AG08396 (cell line): ENCODE data around the gene ZFP92.

Experiments
- DNase-seq: peaks from one replicate; pipeline ENCODE4 v3.0.0; 2012; ENCODE audit warnings: low spot score, mixed read lengths

The ZFP92 gene

DNA sequence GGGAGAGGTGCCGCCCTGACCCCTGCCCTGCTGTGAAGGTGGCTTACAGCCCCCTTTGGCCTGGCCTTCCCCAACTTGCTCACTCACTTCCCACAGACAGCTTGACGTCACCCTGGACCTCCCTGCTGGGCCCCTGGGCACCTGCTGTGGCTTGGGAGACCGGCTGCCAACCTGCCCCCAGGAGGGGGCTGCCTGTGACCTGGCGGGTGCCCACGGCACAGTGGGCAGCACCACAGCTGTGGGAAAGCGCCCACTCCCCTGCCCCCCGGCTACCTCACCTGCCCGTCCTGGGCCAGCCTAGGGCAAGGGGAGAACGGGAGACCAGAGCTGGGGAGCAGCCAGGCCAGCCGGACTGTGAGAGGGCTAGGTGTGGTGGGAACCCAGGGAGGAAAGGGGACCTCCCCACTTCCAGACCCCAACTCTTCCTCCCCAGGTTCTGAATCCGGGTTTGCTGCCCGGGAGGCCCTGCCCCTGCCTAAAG lies 2.4 kb upstream of the ZFP92 start:
- DNase-seq, result no peak

DNA sequence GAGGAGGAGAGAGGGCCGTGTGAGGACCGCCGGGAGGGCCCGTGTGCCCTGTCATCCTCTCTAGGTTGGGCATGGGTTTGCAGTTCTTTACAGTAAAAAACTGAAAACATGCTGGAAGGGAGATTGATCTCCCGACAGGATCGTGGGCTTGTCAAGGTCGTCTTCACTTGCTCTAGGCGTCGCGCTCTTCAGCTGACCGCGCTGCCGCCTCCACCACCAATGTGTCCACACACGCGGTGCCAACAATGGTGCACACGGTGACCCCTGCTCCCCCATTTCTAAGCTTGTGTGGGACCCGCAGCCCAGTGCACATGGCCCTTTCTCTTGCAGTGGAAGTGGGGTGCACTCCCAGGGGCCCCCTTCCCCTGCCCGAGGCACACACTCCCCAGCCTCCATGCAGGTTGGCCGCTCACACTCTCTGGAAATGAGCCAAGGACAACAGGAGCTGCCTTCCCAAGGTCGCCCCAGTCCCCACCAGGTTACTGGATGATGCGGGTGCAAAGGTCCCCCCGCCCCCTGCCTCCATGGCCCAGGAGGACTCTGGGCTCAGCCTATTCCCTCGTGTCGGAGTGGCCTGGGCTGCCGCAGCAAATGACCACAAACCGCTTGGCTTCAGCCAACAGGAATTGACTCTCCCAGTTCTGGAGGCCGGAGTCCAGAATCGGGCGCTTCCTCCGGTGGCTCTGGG lies 1.7 kb upstream of the ZFP92 start:
- DNase-seq, result no peak

DNA sequence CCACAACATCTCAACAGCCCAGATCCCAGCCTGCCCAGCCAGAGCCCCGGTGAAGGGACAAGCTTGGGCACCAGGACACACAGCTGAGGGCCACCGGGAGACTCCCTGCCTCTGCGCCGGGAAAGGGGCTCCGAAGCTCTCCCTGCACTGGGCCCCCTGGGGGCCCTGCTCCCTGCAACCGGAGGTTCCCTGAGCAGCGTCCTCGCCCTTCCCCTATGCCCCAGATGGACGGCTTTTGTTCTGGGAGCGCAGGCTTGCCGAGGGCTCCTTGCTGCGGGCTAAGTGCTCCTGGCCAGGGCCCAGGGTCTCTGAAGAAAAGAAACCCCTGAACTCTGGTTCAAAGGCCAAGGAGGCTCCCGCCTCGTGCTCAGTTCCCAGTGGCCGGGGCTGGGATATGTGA lies 899 bp upstream of the ZFP92 start:
- no peak for DNase-seq

- no peak for DNase-seq
Measured at GRCh38 chrX:153410888-153411254, 401 bp upstream of the ZFP92 start.

- no peak for DNase-seq
Measured at GRCh38 chrX:153411988-153412574, 809 bp downstream of the ZFP92 start.

DNA sequence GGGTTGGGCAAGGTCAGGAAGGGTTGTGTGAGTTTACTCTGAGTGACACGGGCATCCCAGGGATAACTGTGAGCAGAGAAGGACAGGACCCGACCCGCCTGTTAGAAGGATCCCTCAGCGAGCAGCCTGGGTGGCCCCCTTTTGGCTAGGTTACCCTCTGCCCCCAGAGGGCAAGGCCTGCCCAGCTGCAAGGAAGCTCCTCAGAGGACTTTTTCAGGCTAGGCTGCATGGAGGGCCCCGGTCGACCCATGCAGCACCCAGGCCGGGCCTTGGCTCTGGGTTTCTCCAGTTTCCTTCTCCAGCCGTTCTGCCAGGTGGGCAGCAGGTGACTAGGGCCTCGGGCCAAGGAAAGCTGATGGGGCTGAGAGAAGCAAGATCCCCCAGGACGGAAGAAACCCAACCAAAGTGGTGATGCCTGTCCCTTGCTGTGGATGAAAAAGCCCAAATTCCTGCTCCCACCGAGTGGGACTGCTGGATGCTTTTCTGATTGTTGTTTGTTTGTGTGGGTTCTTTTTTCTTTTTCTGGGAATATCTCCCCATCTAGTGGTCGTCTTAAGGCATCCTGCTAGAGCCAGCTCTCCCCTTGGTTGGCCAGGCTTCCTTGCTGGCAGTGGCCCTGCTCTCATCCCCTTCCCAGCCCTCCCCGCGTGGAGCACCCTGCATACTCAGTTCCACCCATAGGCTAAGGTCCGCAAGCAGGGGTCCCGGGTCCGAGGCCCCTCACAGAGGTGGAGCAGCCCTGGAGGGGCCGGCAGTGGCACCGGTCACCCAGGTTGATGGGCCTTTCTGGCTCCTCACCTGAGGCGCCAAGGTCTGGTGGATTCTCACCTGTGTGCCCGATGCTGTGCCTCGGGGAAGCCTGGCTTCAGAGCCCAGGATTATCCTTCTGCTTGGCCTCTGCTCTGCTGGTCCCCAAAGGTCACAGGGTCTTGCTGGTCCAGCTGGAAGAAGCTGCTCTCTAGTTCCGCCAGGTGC lies 1.8 kb downstream of the ZFP92 start:
- DNase-seq, result no peak

DNA sequence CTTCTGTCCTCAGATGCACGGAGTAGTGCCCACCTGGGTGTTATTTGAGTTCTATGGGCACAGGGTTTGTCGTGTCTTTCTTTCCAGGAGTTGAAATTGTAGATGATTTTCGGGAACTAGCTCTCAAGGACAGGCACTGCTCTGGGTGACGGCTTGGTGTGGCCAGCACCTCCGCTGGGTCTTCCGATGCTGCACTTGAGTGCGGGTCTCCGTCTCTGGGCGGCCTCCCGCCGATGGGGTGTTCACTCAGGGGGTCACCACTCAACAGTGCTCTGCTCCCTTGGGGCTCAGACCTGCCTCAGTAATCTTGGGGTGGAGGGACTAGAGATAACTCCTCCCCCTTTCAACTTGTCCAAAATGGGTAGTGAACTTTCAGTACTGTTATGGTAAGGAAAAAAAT lies 2.5 kb downstream of the ZFP92 start:
- DNase-seq, result no peak

DNA sequence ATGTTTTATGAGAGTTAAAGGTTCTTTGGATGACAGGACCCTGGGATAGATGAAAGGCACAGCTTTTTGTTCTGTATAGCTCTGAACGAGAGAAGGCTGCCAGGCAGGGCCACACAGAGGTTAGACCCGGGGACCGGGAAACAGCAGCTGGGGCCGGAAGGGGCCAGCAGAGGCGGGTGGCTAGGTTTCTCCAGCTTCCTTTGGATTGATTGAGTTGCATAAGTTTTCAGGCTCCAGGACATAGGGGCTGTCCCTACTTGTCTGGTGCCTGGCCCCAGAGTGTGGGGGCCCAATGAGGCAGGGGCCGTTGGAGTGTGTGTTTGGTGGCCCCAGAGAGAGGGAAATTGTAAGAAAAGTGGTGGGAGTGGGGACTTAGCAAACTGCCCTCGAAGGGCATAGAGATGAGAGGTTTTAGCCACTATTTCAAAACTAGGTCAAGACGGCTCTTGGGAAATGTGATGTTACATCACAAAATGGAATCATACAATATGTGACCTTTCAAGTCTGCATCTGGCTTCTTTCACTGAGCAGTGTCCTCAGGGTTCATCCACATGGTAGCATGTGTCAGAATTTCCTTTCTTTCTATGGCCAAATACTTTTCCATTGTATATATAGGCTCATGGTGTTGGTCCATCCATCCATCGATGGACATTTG lies 3.7 kb downstream of the ZFP92 start:
- DNase-seq, result no peak

GRCh38 chrX:153416781-153417450 lies 5.6 kb downstream of the ZFP92 start:
- no peak for DNase-seq

- no peak for DNase-seq
Measured at GRCh38 chrX:153417637-153418036, 6.4 kb downstream of the ZFP92 start.

- DNase-seq, result no peak
Measured at GRCh38 chrX:153420851-153421599, 9.8 kb downstream of the ZFP92 start.

- no peak for DNase-seq
Measured at GRCh38 chrX:153421856-153422255, 10.6 kb downstream of the ZFP92 start.

- DNase-seq, result no peak
Measured at GRCh38 chrX:153423652-153424051, 12.4 kb downstream of the ZFP92 start.

DNA sequence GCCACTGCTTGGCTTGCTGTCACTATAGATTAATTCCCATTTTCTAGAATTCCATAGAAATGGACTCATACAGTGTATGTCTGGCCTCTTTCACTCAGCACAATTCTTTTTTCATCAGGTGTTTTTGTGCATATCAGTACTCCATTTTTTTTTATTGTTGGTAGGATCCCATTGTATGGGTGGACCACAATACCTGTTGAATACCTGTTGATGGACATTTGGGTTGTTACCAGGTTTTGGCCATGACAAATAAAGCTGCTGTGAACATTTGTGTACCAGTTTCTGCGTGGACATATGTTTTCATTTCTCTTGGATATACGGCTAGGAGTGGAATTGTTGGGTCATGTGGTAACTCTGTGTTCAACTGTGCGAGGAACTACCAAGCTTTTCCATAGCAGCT lies 14.9 kb downstream of the ZFP92 start:
- no peak for DNase-seq

- no peak for DNase-seq
Measured at GRCh38 chrX:153430796-153431195, 19.5 kb downstream of the ZFP92 start.

DNA sequence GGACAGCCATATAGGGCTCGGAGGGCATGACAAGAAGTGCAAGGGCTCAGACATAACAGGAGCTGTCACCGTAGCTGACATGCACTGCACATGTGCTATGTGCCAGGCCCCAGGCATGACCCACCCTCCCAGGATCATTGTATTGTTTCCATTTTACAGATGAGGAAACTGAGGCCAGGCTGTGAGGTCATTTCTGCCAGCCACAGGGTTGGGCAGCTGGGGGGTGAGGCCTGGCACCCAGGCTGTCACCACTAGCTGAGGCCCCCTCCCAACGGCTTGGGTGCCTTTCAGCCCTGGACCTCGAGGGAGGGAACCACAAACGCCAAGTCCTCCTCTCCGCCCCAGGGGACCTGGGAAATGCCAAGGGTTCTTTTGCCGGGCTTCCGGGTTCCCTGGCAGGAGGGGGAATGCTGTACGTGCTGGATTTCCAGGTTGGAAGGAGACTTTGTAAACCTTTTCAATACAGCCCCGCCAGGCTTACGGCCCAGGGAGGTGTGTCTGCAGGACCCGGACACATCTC lies 21.9 kb downstream of the ZFP92 start:
- no peak for DNase-seq

- DNase-seq, result no peak
Measured at GRCh38 chrX:153433781-153434285, 22.6 kb downstream of the ZFP92 start.

DNA sequence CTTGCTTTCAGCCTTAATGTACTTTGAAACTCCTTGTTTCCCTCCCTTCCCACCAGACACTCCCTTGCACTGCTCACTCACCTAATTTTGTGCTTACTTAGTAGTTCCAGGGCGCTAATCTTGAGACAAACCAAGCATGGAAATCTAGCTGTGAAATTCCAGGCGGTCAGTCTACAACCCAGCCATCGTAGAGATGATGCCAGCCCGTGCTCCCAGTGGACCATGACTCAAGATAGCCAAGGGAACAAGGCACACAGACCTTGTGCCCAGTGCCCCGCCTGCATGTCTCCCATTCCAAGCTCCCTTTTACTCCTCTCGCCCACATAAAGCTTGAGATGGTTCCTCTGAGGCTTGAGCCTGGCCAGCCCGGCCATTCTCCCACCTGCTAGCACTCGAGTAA lies 23.5 kb downstream of the ZFP92 start:
- no peak for DNase-seq

DNA sequence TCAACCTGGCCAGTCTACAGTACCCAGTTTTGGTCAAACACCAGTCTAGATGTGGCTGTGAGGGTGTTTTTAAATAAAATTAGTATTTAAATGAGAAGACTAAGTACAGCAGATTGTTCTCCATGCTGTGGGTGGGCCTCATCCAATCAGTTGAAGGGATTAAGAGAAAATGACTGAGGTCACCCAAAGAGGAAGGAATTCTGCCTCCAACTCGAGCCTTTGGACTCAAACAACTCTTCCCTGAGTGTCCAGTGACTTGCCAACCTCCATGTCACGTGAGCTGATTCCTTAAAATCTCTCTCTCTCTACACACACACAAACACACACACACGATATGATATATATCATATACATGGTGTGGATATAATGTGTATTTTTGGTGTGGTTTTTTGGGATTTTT lies 24.6 kb downstream of the ZFP92 start:
- no peak for DNase-seq

- DNase-seq, result no peak
Measured at GRCh38 chrX:153438532-153438931, 27.3 kb downstream of the ZFP92 start.

DNA sequence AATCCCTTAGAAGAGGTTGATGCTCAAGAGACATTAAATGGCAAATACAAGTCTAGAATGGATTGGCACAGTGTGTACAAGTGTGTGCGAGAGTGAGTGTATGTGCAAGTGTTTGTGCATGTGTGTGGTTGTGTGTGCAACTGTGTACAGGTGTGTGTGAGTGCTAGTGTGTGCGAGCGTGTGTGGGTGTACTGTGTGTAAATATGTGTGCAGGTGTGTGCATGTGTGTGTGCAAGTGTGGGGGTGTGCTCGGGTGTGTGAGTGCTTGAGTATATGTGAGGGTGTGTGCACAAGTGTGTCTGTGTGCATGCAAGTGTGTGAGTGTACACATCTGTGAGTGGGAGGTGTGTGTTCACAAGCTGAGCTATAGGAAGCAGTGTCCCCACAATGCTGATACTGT lies 28.7 kb downstream of the ZFP92 start:
- no peak for DNase-seq
